GM18499 (cell line): ENCODE results near the gene RRAD.
"Not testable (repeated sequence)": the region's sequence is repeated elsewhere in the genome, so short reads cannot be mapped to it uniquely, and the experiment has no call there.

Source experiments
- ATAC-seq: cut with Tn5 transposase; IDR thresholded peaks from one replicate; pipeline ENCODE4 v1.9.1; 2021; ENCODE audit warnings: moderate number of reproducible peaks; ENCODE audit not compliant: insufficient read depth, unreplicated experiment

The RRAD gene

DNA sequence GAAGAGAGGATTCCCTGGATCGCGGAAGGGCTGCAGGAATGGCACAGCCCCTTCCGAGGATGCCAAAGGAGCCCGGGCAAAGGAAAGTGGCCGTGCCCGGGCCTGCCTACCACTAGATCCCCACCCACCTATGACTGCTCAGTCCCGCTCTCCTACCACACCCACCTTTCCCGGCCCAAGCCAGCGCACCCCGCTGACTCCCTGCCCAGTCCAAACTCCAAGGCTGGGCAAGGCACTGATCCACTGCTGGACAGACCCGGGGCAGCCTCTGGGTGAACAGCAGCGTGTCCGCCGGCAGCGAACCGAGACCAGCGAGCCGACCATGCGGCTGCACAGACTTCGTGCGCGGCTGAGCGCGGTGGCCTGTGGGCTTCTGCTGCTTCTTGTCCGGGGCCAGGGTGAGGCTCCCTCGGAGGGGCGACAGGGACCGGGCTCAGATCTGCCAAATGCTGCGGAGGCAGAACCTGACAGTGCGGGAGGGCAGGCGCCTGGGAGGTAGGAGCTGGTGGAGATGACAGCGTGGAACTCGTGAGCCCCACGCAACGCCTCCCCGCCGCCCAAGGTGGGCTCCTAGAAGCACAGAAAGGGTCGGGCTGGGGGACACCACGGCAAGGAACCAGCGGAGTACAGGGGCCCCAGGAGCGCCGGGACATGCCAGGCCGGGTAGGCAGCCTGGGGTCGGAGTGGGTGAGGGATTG is 10.1 kb upstream of the RRAD start, which contains the start of gene CES2:
TSS of gene CES2 (plus strand) at position 203 of the 698 bp plus-strand sequence. CDS start at position 323, 120 bp downstream.
- ATAC-seq, result no peak

DNA sequence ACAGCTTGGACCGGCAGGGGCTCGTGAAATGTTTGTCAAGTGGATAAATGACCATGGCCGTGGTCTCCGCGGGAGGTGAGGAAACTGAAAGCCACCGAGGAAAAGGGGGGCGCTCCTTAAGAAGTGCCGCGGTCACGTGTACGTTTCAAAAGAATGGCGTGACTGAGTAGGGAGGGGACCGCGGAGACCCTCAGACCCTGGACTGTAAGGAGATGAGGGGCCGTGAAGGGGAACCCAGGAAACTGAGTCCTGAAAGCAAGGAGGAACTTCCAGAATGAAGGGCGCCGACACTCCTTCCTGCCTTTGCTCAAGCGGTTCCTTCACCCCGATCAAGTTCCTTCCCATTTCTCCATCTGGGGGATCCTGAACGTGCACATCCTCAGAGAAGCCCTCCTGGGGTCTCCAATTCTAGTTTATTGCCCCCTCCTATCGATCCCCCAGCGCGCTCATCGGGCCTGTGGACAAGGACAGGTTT is 9.5 kb upstream of the RRAD start:
- ATAC-seq, result not testable (repeated sequence)

DNA sequence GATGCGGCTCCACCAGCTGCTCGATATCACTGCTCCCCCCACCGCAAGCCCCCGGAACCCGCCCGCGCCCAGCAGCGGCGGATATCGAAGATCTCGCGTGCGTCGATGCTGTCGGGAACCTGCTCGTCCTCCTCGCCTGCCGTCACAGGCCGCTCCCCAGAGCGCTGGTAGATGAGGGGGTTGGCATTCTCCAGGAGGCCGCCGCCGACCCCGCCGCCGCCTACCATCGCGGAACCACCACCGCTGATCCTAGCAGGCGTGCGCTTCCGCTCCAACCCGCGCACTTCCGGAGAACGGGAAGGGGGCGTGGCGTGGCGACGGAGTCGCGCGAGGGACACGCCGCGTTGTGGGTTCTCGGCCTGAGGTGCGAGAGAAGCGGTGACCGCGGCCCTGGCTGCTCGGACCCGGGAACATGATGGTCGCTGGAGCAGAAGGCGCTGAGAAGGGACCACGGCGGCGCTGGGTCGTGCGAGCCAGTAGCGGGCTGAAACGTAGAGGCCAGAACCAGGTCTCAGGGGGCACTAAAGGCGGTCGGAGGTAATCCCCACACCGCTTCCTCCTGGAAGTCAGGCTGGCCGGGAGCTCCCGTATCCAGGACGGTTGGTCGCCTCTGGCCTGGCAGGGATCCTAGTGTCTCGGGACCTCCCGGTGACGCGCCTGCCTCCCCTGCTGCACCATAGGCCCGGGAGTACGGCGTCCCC is 9.0 kb upstream of the RRAD start, which contains the start of gene CIAO2B:
TSS of gene CIAO2B (minus strand) at position 265 of the 701 bp plus-strand sequence. CDS start at position 227, 38 bp downstream.
- ATAC-seq, result no peak

- ATAC-seq, result no peak
Observed at GRCh38 chr16:66933776-66934137, 8.4 kb upstream of the RRAD start.

- no peak for ATAC-seq
Observed at GRCh38 chr16:66932076-66932475, 6.7 kb upstream of the RRAD start.

DNA sequence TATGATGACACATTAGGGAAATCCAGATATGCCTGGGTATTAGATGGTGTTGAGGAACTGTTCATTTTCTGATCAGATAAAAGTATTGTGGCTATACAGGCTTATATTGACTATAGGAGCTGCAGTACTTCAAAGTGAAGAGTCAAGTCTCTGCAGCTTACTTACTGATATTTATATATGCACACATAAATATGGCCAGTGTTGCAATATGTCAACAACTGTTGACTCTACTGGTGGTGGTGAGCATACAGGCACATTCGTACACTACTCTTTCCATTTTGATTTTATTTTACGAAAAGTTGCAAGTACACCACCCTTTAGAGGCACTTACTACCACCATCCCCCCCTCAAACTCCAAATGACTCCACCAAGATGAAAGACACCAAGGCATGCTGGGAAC is 6.3 kb upstream of the RRAD start:
- ATAC-seq, result no peak

DNA sequence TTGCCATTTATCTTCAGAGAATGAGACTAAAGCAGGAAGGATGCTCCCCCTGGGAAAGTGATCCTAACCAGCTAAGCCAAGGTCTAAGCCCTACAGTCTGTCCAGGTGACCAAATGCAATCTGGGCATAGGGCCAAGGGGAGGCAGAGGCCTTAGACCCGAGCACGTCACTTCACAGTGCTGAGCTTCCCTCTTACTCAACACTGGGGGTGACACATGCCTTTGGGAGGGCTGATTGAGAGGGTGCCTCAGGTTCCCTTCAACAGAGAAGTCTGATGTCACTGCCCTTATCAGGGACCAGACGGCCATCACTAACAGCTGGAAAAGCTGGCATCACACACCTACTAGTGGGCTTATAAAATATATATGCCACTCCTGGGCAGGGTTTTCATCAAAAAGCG is 4.9 kb upstream of the RRAD start:
- no peak for ATAC-seq

DNA sequence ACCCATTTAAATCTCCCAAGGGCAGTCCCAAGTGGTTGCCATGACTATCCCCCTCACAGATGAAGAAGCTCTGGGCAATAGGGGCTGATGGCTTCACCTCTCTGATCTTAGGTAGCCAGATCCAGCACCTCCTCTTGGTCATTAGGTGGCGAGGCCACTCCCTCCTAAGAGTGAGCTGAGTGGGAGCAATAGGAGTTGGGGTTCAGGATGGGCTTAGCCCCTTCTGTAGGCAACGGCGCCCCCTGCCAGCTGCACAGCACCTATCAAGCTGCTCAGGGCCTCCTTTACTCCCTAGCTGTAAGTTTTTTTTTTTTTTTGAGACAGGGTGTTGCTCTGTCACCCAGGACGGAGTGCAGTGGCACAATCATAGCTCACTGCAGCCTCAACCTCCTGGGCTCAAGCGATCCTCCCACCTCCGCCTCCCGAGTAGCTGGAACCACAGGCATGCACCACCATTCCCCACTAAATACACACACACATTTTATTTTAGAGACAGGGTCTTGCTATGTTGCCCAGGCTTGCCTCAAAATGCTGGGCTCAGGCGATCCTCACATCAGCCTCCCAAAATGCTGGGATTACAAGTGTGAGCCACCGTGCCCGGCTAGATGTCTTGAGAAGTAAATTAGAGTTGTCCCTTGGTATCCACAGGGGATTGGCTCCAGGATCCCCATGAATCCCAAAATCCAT is 3.5 kb upstream of the RRAD start:
- no peak for ATAC-seq

DNA sequence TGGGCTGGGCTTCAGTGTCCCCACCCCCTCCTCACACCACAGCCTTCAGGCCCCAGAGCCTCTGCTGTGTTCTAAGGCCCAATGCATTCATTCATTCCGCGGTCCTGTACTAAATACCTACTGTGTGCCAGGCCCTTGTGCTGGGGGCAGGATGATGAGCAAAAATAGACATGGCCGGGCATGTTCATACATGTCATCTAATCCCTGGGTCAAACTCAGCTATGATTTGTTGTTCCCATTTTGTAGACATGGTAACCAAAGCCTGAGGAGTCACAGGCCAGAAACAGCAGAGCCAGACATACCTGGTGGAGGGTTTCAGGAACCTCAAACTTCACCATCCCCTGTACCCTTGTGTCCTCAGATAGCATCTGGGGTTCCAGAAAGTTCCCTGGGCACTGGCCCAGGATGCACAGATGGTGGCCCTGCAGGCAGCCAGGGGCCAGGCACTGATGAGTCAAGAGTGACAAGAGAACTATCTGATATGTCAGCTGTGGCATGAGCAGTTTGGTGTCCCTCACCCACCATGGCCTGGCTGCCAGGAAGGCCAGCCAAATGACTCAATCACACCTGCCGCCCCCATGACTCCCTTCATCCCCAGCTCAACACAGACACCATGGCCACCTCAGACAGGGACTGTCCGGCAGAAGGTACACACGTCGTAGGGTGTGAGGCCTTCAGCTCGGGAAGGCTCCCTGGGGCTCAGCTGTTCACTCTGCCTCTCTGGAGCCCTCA is 2.7 kb upstream of the RRAD start:
- ATAC-seq, result no peak

GRCh38 chr16:66926961-66927436 is 1.7 kb upstream of the RRAD start:
- no peak for ATAC-seq

DNA sequence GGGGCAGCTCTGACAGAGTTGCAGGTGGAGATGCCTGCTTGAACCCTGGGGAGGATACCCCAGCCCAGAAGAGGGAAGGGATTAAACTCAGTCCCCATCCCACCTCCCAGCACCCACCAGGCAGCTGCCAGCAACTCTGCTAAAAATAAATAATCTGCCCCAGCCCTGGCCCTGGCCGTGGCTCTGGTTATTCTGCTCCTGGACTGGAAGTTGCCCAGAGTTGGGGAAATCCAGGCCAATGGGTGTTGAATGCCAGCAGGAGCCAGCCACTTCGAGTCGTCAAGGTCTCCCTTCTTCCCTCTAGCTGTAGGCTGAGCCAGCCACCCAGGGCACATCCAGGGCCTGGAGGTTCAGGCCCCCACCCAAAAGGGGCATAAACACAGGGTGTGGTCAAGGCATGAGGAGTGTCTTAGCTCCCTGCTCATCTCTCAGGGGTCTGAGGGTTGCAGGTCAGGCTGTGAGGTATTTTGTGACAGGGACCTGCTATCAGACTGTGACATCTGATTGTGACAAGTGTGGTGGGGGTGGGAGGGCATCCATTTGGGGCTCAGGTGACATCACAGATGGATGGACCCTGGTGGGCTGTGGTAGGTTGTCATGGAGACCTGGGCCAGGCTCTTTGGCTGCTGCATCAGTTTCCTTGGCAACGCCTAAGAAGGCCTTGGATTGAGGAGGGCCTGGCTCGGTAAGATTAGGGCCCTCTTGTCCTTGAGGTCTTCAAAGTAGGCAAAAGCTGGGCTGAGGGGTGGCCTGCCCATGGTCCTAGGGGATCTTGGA is 1.0 kb upstream of the RRAD start:
- no peak for ATAC-seq

DNA sequence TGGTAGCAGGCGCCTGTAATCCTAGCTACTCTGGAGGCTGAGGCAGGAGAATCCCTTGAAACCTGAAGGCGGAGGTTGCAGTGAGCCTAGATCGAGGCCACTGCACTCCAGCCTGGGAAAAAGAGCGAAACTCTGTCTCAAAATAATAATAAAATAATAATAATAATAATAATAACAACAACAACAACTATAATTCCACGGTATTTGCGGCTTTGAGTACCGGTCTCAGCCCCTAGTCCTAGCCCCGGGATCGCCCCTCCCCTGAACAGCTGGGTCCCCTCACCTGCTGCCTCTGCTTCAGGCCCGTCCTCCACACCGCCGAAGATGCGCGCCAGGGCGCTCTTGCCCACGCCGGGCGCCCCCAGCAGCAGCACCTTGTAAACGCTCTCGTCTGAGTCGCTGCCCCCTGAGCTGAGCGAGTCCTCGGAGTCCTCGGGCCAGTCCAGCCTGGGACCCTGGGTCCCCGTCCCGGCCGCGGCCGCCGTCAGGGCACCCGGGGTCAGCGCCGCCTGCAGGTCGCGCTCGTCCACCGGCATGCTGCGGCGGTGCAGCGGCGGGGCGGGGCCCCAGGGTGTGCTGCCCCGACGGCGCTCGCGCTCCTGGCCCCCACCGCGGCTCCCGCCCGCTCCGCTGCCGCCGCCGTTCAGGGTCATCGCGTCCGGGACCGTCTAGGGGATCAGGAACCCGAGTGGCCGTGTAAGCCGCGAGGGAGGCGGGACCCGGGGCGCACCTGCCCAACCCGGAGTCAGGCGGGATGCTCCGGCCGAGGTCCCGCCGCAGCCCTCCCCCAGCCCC is 611 bp downstream of the RRAD start:
- no peak for ATAC-seq

DNA sequence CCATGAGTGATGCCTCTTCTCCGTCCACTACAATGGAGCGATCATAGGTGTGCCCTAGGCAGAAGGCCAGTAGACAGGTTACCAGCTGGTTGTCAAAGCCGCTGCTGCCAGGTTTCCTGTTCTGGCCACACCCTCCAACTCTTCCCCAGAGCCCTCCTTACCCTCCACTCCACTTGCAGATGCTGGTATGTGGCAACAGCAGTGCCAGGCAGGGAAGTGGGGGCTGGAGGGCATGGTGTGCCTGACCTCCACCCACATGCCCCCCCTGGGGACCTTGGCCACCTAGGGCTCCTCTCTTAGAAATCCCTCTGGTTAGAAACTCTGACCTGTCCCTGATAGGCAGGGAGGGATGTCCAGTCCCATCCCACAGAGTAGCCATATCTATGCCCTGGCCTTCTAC is 1.5 kb downstream of the RRAD start:
- no peak for ATAC-seq

GRCh38 chr16:66923247-66923731 is 2.0 kb downstream of the RRAD start:
- ATAC-seq, result no peak

DNA sequence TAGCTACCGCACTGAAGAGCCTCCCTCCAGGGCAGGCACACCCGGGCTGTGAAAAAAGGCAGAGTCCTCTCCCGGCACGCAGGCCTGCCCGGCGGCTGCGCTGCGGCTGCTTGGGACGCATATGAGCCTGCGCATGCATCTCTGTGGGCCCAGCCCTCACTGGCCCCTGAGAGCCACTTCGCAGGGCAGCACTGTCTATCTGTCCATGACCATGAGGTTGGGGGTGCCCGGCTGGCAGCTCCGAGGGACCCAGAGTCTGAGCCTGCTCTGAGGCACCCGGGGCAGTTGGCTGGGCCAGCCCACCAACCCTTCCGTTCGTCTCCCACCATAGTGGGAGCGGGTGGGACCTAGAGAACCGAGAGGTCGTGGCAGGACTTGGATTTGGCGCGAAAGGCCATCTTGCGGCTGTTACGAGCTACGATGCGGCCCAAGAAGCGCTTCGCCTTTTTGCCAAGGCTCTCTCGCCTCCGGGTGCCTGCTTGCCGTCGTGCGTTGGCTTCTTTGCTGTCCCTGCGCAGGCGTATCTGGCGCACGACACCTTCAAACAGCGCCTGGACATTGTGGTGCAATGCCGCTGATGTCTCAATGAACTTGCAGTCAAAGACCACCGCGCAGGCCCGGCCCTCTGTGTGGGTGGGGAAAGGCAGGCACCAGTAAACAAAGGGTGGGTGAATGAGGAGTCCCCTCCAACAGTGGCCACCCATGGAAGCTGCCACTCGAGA is 3.4 kb downstream of the RRAD start:
- ATAC-seq, result no peak

GRCh38 chr16:66920924-66921680 is 4.2 kb downstream of the RRAD start:
- ATAC-seq, result no peak

GRCh38 chr16:66920299-66920590 is 5.1 kb downstream of the RRAD start:
- ATAC-seq, result no peak
